Urinary bladder (tissue), 4 donors: ENCODE data around the gene RPRML. TPM values are rescaled to one million over a fixed set of nuclear protein-coding genes. Genes with fewer than 3 reads are reported as not detected.

ENCODE experiments used
- DNase-seq: peaks from one replicate; pipeline ENCODE4 v3.0.0-alpha.2; 2015; ENCODE audit errors: extremely low spot score
- H3K27ac ChIP-seq: one replicate; pipeline ENCODE4 v1.5.1; 2013; ENCODE audit warnings: low read depth, mild to moderate bottlenecking, moderate library complexity
- H3K36me3 ChIP-seq: one replicate; pipeline ENCODE4 v1.6.1; 2013; ENCODE audit warnings: mild to moderate bottlenecking, moderate library complexity; ENCODE audit not compliant: insufficient read depth
- H3K4me1 ChIP-seq: one replicate; pipeline ENCODE4 v1.6.1; 2013; ENCODE audit warnings: mild to moderate bottlenecking, moderate library complexity; ENCODE audit not compliant: insufficient read depth
- H3K4me3 ChIP-seq: one replicate; pipeline ENCODE4 v1.5.1; 2013; ENCODE audit warnings: low read depth, low read length
- WGBS: extraction: QIAGEN DNeasy Blood & Tissue Kit; methylation state at CpG from one replicate; pipeline ENCODE4 v1.1.7; 2013; 5-methylcytosine and 5-hydroxymethylcytosine counted together
- polyA plus RNA-seq: library from polyadenylated mRNA; stranded (reverse); fragments of 200-250 nt; gene quantifications from one replicate; pipeline ENCODE4 v1.2.3, GENCODE V29; 2013
- total RNA-seq: library from RNA; depleted of rRNA; stranded (reverse); fragments of >200 nt; gene quantifications from one replicate; pipeline ENCODE4 v1.2.3, GENCODE V29; 2014
- donor health status: healthy with polysubstance abuse.
- donor health status: healthy.

RPRML gene
- total and polyA plus RNA-seq, 2 donors: not detected

GRCh38 chr17:46948544-46948943 lies 30.5 kb downstream of the RPRML start:
- Histone ChIP-seq H3K4me1 (no peaks in the 10 kb centered on the region), H3K4me3 (no peak overlapping the region), H3K36me3 (no peaks in the 10 kb centered on the region), H3K27ac (no peak overlapping the region)
- no peak for DNase-seq
- 92% methylated on average over 5 of the region's 5 CpGs for WGBS

- Histone ChIP-seq H3K27ac (no peak overlapping the region), H3K4me1 (no peaks in the 10 kb centered on the region), H3K4me3 (no peak overlapping the region), H3K36me3 (no peaks in the 10 kb centered on the region)
- WGBS: 44% methylated on average over 3 of the region's 3 CpGs
- no peak for DNase-seq
Measured at GRCh38 chr17:46947216-46947615, 31.8 kb downstream of the RPRML start.

GRCh38 chr17:46944931-46945330 lies 34.1 kb downstream of the RPRML start:
- H3K27ac ChIP-seq: no peak overlapping the region
- DNase-seq: no peak
- no peaks in the 10 kb centered on the region for H3K4me1 ChIP-seq
- 48% methylated on average over 10 of the region's 10 CpGs for WGBS
- H3K36me3 ChIP-seq: no peaks in the 10 kb centered on the region
- no peak overlapping the region for H3K4me3 ChIP-seq

- no peak for DNase-seq
Measured at GRCh38 chr17:46943501-46944393, 35.3 kb downstream of the RPRML start.

GRCh38 chr17:46943218-46943500 lies 35.9 kb downstream of the RPRML start:
- 47% methylated on average over 2 of the region's 2 CpGs for WGBS
- no peak overlapping the region for H3K4me3 ChIP-seq

More at GRCh38 chr17:46943501-46944393, 35.3 kb downstream of the RPRML start:
- no peaks in the 10 kb centered on the region for H3K36me3 ChIP-seq
- no peaks in the 10 kb centered on the region for H3K4me1 ChIP-seq
- H3K27ac ChIP-seq: no peak overlapping the region
- WGBS: 14% methylated on average over 21 of the region's 21 CpGs
- H3K4me3 ChIP-seq: no peak overlapping the region

GRCh38 chr17:46942441-46943217 lies 36.4 kb downstream of the RPRML start:
- 64% methylated on average over 10 of the region's 10 CpGs for WGBS
- Histone ChIP-seq H3K4me1 (no peaks in the 10 kb centered on the region), H3K36me3 (no peaks in the 10 kb centered on the region), H3K27ac (no peak overlapping the region), H3K4me3 (no peak overlapping the region)
- DNase-seq: no peak

More at GRCh38 chr17:46943218-46943500, 35.9 kb downstream of the RPRML start:
- Histone ChIP-seq H3K27ac (no peak overlapping the region), H3K36me3 (no peaks in the 10 kb centered on the region), H3K4me1 (no peaks in the 10 kb centered on the region)
- DNase-seq: no peak

- WGBS: 44% methylated on average over 7 of the region's 7 CpGs
- Histone ChIP-seq H3K4me3 (no peak overlapping the region), H3K27ac (no peak overlapping the region), H3K36me3 (no peaks in the 10 kb centered on the region), H3K4me1 (no peaks in the 10 kb centered on the region)
- no peak for DNase-seq
Measured at GRCh38 chr17:46940692-46941404, 38.2 kb downstream of the RPRML start.

GRCh38 chr17:46935658-46936266 lies 43.3 kb downstream of the RPRML start:
- H3K4me3 ChIP-seq: no peak overlapping the region
- no peaks in the 10 kb centered on the region for H3K4me1 ChIP-seq
- 74% methylated on average over 7 of the region's 7 CpGs for WGBS
- H3K27ac ChIP-seq: no peak overlapping the region
- no peak for DNase-seq
- H3K36me3 ChIP-seq: peaks cover 2% of the 10 kb centered on the region

GRCh38 chr17:46931596-46931995 lies 47.5 kb downstream of the RPRML start:
- no peak overlapping the region for H3K4me3 ChIP-seq
- WGBS: 85% methylated on average over 4 of the region's 4 CpGs
- no peak for DNase-seq
- H3K36me3 ChIP-seq: peaks cover 2% of the 10 kb centered on the region
- H3K27ac ChIP-seq: no peak overlapping the region
- H3K4me1 ChIP-seq: no peaks in the 10 kb centered on the region

- Histone ChIP-seq H3K27ac (no peak overlapping the region), H3K4me1 (no peaks in the 10 kb centered on the region), H3K36me3 (peaks cover 2% of the 10 kb centered on the region), H3K4me3 (no peak overlapping the region)
- DNase-seq: no peak
- 93% methylated on average over 4 of the region's 4 CpGs for WGBS
Measured at GRCh38 chr17:46930051-46930450, 49.0 kb downstream of the RPRML start.

GRCh38 chr17:46929413-46929812 lies 49.6 kb downstream of the RPRML start:
- DNase-seq: no peak
- H3K4me3 ChIP-seq: no peak overlapping the region
- H3K4me1 ChIP-seq: no peaks in the 10 kb centered on the region
- H3K36me3 ChIP-seq: peaks cover 2% of the 10 kb centered on the region
- H3K27ac ChIP-seq: no peak overlapping the region
- 54% methylated on average over 6 of the region's 6 CpGs for whole genome bisulfite sequencing

- H3K27ac ChIP-seq: no peak overlapping the region
- no peak overlapping the region for H3K4me3 ChIP-seq
- 78% methylated on average over 10 of the region's 10 CpGs for WGBS
- no peaks in the 10 kb centered on the region for H3K4me1 ChIP-seq
- peaks cover 2% of the 10 kb centered on the region for H3K36me3 ChIP-seq
- DNase-seq: no peak
Measured at GRCh38 chr17:46928467-46929261, 50.4 kb downstream of the RPRML start.
